ENCODE data around the gene KRT73.

GRCh38 chr12:52582486-52582885, 35.9 kb downstream of the KRT73 start:
- no peak for TF ChIP-seq POLR2A (IDR thresholded peaks at IDR 0.05)
- no peak for TF ChIP-seq CTCF (IDR thresholded peaks at IDR 0.05)
- TF ChIP-seq POLR2AphosphoS5 (IDR thresholded peaks at IDR 0.05): no peak
